HG03060 (cell line): ENCODE measurements around the gene EIF4A2.
A peak's percentile ranks its signal among the peaks of the same experiment; 100 is the strongest.

Source experiments
- ATAC-seq: cut with Tn5 transposase; IDR thresholded peaks from one replicate; pipeline ENCODE4 v1.9.1; 2021; ENCODE audit warnings: low read depth, moderate number of reproducible peaks; ENCODE audit not compliant: unreplicated experiment

EIF4A2 gene

GRCh38 chr3:186783058-186783730, at the start of gene EIF4A2:
EIF4A2 (plus strand) TSS chr3:186783577; CDS start chr3:186783611, 34 bp downstream.
- ATAC-seq, result peak; percentile 40

DNA sequence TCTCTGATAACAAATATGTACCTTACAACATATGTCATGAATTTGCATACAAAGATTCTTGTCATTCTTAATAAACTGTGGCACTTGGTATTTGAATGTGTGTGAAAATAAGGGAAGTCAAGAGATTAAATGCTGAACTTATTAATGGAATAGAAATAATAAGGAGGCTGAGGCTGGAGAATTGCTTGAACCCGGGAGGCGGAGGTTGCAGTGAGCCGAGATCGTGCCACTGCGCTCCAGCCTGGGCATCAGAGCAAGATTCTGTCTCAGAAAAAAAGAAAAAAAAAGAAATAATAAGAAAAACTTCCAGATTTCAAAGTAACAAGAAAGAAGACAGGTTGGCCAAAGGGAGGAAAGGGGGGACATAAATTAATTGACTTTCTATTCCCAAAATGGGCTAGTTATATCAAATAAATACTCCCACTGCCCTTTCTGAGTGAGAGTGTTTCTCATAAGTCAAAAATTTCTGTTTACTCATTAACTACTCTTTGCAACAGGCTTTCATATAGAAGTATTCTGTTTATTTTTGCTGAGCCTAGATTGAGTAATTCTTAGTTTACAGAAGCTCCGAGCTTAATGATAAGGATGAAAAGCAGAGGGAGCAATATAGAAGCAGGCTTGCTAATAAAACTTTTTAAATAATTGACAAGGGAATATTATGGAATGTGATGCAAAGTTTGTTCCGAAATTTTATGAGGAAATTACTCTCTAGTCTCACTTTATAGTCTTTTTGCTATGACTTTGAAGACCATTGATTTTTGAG, 40.6 kb upstream of the EIF4A2 start:
- no peak for ATAC-seq

GRCh38 chr3:186743666-186744065, 39.7 kb upstream of the EIF4A2 start:
- no peak for ATAC-seq

DNA sequence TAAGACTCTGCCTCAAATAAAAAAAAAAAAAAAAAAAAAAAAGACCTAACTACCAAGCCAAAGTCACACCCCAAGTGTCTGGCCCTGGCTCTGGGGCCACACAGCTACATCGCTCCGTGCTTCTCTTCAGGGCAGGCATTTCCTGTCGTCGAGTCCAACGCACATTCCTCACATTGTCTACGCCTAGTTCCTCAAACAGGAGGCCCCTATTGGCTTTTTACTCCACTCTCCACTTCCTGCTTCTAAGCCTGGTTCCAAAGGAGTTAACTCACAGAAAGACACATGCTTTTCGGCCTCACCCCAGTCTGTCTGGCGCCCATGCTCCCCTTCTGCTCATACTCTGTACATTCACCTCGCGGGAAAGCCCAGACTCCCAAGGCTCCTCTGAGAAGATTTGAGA, 37.4 kb upstream of the EIF4A2 start:
- no peak for ATAC-seq

GRCh38 chr3:186750316-186750715, 33.1 kb upstream of the EIF4A2 start:
- no peak for ATAC-seq

- ATAC-seq, result no peak
Observed at GRCh38 chr3:186751480-186751879, 31.9 kb upstream of the EIF4A2 start.

DNA sequence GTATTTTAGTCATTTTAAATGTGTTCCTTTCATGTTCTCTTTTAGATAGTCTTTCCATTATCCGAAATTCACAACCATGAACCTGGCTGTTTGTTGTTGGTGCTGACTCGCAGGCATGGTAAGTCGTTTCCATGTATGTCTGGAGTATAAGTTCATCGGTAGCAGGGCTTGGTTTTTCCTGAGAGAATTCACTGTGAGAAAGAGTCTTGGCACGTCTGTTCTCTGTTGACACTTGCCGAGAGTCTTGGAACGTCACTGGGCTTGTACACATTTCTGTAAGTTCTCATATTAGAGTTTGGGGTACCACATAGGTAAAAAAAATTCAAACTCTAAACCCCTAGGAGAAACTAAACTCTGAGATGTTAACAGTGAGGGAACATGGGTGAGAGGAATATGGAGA, 29.4 kb upstream of the EIF4A2 start:
- no peak for ATAC-seq

DNA sequence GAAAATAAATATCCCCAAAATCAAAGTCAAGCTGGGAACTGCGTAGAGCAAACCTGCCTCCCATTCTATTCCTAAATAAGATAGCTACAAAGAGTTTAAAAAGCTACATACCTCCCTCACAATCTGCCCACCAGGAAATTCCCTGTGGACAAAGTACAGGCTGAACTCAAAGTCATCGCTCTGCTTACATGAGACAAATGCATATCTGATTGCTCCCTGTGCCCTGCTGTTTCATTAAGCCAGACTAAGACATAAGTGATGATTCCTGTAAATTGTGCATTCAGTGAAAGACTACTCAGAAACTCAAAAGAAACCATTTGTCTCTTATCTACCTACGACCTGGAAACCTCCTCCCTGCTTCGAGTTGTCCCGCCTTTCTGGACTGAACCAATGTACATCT, 28.5 kb upstream of the EIF4A2 start:
- no peak for ATAC-seq

GRCh38 chr3:186757214-186757613, 26.2 kb upstream of the EIF4A2 start:
- ATAC-seq, result no peak

GRCh38 chr3:186757686-186758220, 25.6 kb upstream of the EIF4A2 start:
- ATAC-seq, result no peak

DNA sequence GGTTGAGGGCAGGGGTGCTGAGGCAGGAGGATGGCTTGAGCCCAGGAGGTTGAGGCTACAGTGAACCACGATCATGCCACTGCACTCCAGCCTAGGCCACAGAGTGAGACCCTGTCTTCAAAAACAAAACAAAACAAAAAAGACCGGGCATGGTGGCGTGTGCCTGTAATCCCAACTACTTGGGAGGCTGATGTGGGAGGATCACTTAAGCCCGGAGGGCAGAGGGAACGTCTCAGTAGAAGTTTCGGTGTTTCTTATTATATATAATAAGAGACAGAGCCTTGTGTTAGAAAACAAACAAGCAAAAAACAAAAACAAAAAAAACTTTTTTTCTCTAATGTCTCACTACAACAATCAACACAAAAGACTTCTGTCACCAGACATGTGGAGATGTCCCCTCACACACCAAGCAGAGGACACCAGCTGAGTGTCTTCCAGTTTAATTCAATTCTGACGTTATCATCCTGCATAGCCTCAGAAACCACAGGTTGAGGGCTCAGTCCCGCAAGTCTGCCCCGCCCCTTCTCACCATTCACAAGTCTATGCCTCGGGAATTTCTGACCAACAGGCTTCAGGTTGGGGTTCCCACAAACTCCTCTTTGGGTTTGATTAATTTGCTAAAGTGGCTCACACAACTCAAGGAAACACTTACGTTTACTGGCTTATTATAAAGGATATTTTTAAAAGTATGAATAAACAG, 24.0 kb upstream of the EIF4A2 start:
- ATAC-seq, result no peak

GRCh38 chr3:186760141-186760833, 23.1 kb upstream of the EIF4A2 start:
- no peak for ATAC-seq

- no peak for ATAC-seq
Observed at GRCh38 chr3:186760897-186761447, 22.4 kb upstream of the EIF4A2 start.

DNA sequence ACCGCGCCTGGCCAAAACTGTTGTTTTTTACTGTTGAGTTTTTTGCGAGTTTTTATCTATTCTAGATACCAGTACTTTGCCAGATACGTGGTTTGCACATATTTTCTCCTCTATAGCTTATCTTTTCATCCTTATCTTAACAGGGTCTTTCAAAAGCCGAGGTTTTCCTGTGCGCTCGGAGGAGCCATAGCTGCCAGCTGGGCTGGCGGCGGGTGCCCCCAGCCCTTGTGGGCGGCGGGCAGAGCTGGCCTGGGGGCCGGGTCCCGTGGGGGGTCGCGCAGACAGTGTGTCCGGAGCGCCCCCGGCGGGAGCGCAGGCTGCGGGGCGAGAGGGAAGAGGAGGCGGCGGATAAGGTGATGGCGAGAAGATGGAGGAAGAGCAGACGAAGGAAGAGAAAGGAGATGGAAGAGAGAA, 11.1 kb upstream of the EIF4A2 start:
- ATAC-seq, result no peak

- ATAC-seq, result no peak
Observed at GRCh38 chr3:186772701-186773417, 10.5 kb upstream of the EIF4A2 start.

DNA sequence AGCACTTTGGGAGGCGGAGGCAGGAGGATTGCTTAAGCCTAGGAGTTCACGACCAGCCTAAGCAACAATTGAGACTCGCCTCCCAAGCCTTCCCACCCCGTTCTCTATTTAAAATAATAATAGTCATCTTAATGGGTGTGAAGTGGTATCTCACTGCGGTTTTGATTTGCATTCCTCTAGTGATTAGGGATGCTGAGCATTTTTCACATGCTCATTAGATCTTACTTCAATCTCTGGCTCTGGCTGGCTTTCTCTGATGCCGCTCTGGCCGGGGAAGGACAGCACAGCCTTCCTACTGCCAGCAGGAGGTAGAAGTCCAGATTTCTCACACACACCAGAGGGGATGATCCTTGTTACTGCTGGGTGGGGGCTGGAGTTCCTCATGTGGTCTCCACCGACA, 7.4 kb upstream of the EIF4A2 start:
- no peak for ATAC-seq

GRCh38 chr3:186779204-186779603, 4.2 kb upstream of the EIF4A2 start:
- no peak for ATAC-seq

GRCh38 chr3:186782542-186783057, 777 bp upstream of the EIF4A2 start:
- ATAC-seq, result no peak

- ATAC-seq, result peak; percentile 3
Observed at GRCh38 chr3:186783731-186784515, 546 bp downstream of the EIF4A2 start.
